Measurements from ENCODE around the gene LMNTD2. TPM values are rescaled to one million over a fixed set of nuclear protein-coding genes. Genes with fewer than 3 reads are reported as not detected.
"Not testable (repeated sequence)": the region's sequence is repeated elsewhere in the genome, so short reads cannot be mapped to it uniquely, and the experiment has no call there.

LMNTD2 gene
- total RNA-seq, 1 donor from 2014 or later: 1.1 TPM

GRCh38 chr11:516918-517685 lies 43.4 kb downstream of the LMNTD2 start:
- intact Hi-C loops (cut with micrococcal nuclease): not testable (repeated sequence)

GRCh38 chr11:516400-516799 lies 44.1 kb downstream of the LMNTD2 start:
- intact Hi-C loops (cut with micrococcal nuclease): no loop called here

GRCh38 chr11:515131-515530 lies 45.4 kb downstream of the LMNTD2 start:
- intact Hi-C loops (cut with micrococcal nuclease): no loop called here

- intact Hi-C loops (cut with micrococcal nuclease): no loop called here
These were observed 45.9 kb downstream of the LMNTD2 start for GRCh38 chr11:514606-515005.

- intact Hi-C loops (cut with micrococcal nuclease): no loop called here
These were observed 47.6 kb downstream of the LMNTD2 start for GRCh38 chr11:512761-513595.

- intact Hi-C loops (cut with micrococcal nuclease): no loop called here
These were observed 51.6 kb downstream of the LMNTD2 start for GRCh38 chr11:508956-509355.

- intact Hi-C loops (cut with micrococcal nuclease): loop anchor here (1.0 to 2.0 kb wide), 14 partner anchors 10 to 1893 kb away; partner anchors contain the start of genes BET1L, DEAF1, HRAS and PHRF1
These were observed 52.6 kb downstream of the LMNTD2 start for GRCh38 chr11:507727-508515.

- intact Hi-C loops (cut with micrococcal nuclease): loop anchor here (1.0 to 2.0 kb wide), 17 partner anchors 11 to 1894 kb away; partner anchors contain the start of genes BET1L, DEAF1, HRAS and LMNTD2
These were observed 53.4 kb downstream of the LMNTD2 start, which contains the start of gene RNH1 for GRCh38 chr11:506995-507726. Gene RNH1, minus strand, starts transcription at chr11:507242. Its CDS starts 5,080 bp downstream, at chr11:502162.

GRCh38 chr11:506238-506994 lies 54.1 kb downstream of the LMNTD2 start:
- intact Hi-C loops (cut with micrococcal nuclease): loop anchor here (1.0 to 2.0 kb wide), 7 partner anchors 54 to 1894 kb away; partner anchors contain the start of genes DEAF1, LMNTD2, RASSF7 and TMEM80

- intact Hi-C loops (cut with micrococcal nuclease): no loop called here
These were observed 55.6 kb downstream of the LMNTD2 start for GRCh38 chr11:504994-505344.

Other genes with a start within 250 kb of the LMNTD2 start
- gene IFITM1, start 246.7 kb downstream of the LMNTD2 start, total RNA-seq: 661 and 691 TPM in 2 replicates
- gene IFITM3, start 239.9 kb downstream of the LMNTD2 start, total RNA-seq: 7.3 and 9.1 TPM in 2 replicates
- 0.91 and 1.9 TPM in 2 replicates for gene B4GALNT4, start 191.2 kb downstream of the LMNTD2 start, total RNA-seq
- gene PKP3, start 166.5 kb downstream of the LMNTD2 start, total RNA-seq: not detected in 2 replicates
- gene SIGIRR, start 145.7 kb downstream of the LMNTD2 start, total RNA-seq: 168 and 175 TPM in 2 replicates
- gene ANO9, start 118.7 kb downstream of the LMNTD2 start, total RNA-seq: 77.6 and 84.4 TPM in 2 replicates
- gene PTDSS2, start 110.5 kb downstream of the LMNTD2 start, total RNA-seq: 24.9 and 30.8 TPM in 2 replicates
- gene RNH1, start 53.5 kb downstream of the LMNTD2 start, total RNA-seq: 89.8 and 97.3 TPM in 2 replicates
- gene HRAS, start 25.2 kb downstream of the LMNTD2 start, total RNA-seq: 57.0 and 59.3 TPM in 2 replicates
- gene LRRC56, start 23.2 kb downstream of the LMNTD2 start, total RNA-seq: 1.4 and 1.6 TPM in 2 replicates
- 22.4 and 23.8 TPM in 2 replicates for gene RASSF7, start 232 bp upstream of the LMNTD2 start, total RNA-seq
- 51.2 and 51.9 TPM in 2 replicates for gene PHRF1, start 15.7 kb upstream of the LMNTD2 start, total RNA-seq
- 130 and 133 TPM in 2 replicates for gene IRF7, start 55.2 kb upstream of the LMNTD2 start, total RNA-seq
- not detected in 2 replicates for gene CDHR5, start 64.2 kb upstream of the LMNTD2 start, total RNA-seq
- gene SCT, start 66.4 kb upstream of the LMNTD2 start, total RNA-seq: not detected in 2 replicates
- 0.34 and 0.44 TPM in 2 replicates for gene DRD4, start 76.5 kb upstream of the LMNTD2 start, total RNA-seq
- 46.7 and 51.9 TPM in 2 replicates for gene DEAF1, start 134.5 kb upstream of the LMNTD2 start, total RNA-seq
- 27.1 and 27.8 TPM in 2 replicates for gene TMEM80, start 135.1 kb upstream of the LMNTD2 start, total RNA-seq
- gene EPS8L2, start 145.5 kb upstream of the LMNTD2 start, total RNA-seq: 11.9 and 12.9 TPM in 2 replicates
- gene TALDO1, start 186.7 kb upstream of the LMNTD2 start, total RNA-seq: 259 and 274 TPM in 2 replicates
- 51.3 and 59.0 TPM in 2 replicates for gene GATD1, start 216.7 kb upstream of the LMNTD2 start, total RNA-seq
- 4.0 and 4.1 TPM in 2 replicates for gene CEND1, start 229.4 kb upstream of the LMNTD2 start, total RNA-seq
- gene SLC25A22, start 237.5 kb upstream of the LMNTD2 start, total RNA-seq: 60.2 and 65.2 TPM in 2 replicates
- gene PIDD1, start 244.5 kb upstream of the LMNTD2 start, total RNA-seq: 29.1 TPM in 2 replicates
- gene RPLP2, start 249.2 kb upstream of the LMNTD2 start, total RNA-seq: 1,883 and 1,900 TPM in 2 replicates